H1 (cell line): ENCODE data around the gene FMNL2. TPM values are rescaled to one million over a fixed set of nuclear protein-coding genes. Genes with fewer than 3 reads are reported as not detected.

ENCODE experiments used
- POLR2A ChIP-seq, 2 experiments: IDR thresholded peaks; 1 replicate in 1 of 2; 2 replicates in 1 of 2; pipeline ENCODE4 v1.6.1; 2011; ENCODE audit warnings: low read depth in 2 of 2, low read length in 2 of 2, mild to moderate bottlenecking in 2 of 2; ENCODE audit errors: control extremely low read depth in 1 of 2
- TAF1 ChIP-seq: IDR thresholded peaks from 2 replicates; pipeline ENCODE4 v1.6.1; 2011; ENCODE audit warnings: mild to moderate bottlenecking, low read depth, low read length
- YY1 ChIP-seq: IDR thresholded peaks from 2 replicates; pipeline ENCODE4 v1.6.1; 2011; ENCODE audit warnings: low read depth, mild to moderate bottlenecking, low read length
- polyA plus RNA-seq, 7 experiments: library from polyadenylated mRNA; depleted of rRNA in 3 of 7; stranded (reverse) in 5 of 7; unstranded in 2 of 7; fragments of >200 nt in 5 of 7; fragments of 200-250 nt in 2 of 7; gene quantifications; 1 replicate in 5 of 7; 2 replicates in 1 of 7; 4 replicates in 1 of 7; pipeline versions ENCODE4 v1.2.1 to v1.2.3, GENCODE V29; 2011 to 2013; ENCODE audit warnings: missing spikeins in 2 of 7, mixed read lengths in 2 of 7
- total RNA-seq: library from RNA; stranded (reverse); fragmentation: NEBNext Ultra II Directional; extraction: Animal tissue kit (Norgen Biotek cat#: 25700); gene quantifications from 2 replicates; pipeline ENCODE4 v1.2.1, GENCODE V29; 2021
- TF ChIP-seq, protein P1 (sequence below), 3 experiments: IDR thresholded peaks; 1 replicate in 2 of 3; 2 replicates in 1 of 3; pipeline versions ENCODE4 v1.5.1 to v1.6.1; 2011; ENCODE audit warnings: low read length in 3 of 3, mild to moderate bottlenecking in 3 of 3, inconsistent platforms in 2 of 3, low read depth in 1 of 3, moderate library complexity in 1 of 3; ENCODE audit not compliant: insufficient read depth in 1 of 3; ENCODE audit errors: control extremely low read depth in 1 of 3

The FMNL2 gene
- total and polyA plus RNA-seq, 2 of the 8 experiments (the other 6 are each of a cell fraction or from before 2014, with no cell fraction given), result 15.5 to 45.1 TPM

DNA sequence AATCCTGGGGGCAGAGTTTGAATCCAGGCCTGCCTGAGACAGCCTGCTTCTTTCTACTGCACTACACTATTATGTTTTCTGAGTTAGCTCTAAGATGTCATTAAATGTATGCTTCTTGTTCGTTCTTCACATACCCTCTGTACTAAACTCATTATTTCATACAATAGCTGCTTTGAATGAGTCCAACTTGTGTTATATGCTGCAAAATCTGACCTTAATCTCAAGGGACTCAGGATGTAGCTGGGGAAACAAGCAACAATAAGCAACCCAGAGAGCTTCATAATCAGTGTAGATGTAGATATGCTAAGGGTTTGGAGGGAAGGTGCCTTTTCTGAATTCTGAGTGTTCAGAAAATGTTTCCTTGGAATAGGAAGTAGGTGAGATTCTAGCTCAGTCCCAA lies 14.4 kb downstream of the FMNL2 start (continued):
- TF ChIP-seq YY1, result no peak
- TF ChIP-seq POLR2A (IDR thresholded peaks at IDR 0.05; ENCODE audit: control extremely low read depth in 1 of 2, low read depth in 2 of 2, low read length in 2 of 2), result no peak
- TF ChIP-seq, protein P1, sequence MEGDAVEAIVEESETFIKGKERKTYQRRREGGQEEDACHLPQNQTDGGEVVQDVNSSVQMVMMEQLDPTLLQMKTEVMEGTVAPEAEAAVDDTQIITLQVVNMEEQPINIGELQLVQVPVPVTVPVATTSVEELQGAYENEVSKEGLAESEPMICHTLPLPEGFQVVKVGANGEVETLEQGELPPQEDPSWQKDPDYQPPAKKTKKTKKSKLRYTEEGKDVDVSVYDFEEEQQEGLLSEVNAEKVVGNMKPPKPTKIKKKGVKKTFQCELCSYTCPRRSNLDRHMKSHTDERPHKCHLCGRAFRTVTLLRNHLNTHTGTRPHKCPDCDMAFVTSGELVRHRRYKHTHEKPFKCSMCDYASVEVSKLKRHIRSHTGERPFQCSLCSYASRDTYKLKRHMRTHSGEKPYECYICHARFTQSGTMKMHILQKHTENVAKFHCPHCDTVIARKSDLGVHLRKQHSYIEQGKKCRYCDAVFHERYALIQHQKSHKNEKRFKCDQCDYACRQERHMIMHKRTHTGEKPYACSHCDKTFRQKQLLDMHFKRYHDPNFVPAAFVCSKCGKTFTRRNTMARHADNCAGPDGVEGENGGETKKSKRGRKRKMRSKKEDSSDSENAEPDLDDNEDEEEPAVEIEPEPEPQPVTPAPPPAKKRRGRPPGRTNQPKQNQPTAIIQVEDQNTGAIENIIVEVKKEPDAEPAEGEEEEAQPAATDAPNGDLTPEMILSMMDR (IDR thresholded peaks at IDR 0.05; ENCODE audit: control extremely low read depth in 1 of 3, insufficient read depth in 1 of 3, low read depth in 1 of 3, low read length in 3 of 3), result no peak
- no peak for TF ChIP-seq TAF1
